ENCODE data around the gene NUDT19.
"Not testable (repeated sequence)": the region's sequence is repeated elsewhere in the genome, so short reads cannot be mapped to it uniquely, and the experiment has no call there.

Gene NUDT19

GRCh38 chr19:32653599-32653915 is 38.1 kb upstream of the NUDT19 start:
- ATAC-seq: no peak

GRCh38 chr19:32656379-32656778 is 35.2 kb upstream of the NUDT19 start:
- not testable (repeated sequence) for ATAC-seq

More at GRCh38 chr19:32653599-32653915, 38.1 kb upstream of the NUDT19 start:
- TF ChIP-seq ESRRG (CRISPR knock-in tag; IDR thresholded peaks at IDR 0.05): no peak
- no peak for TF ChIP-seq ZFP3 (CRISPR knock-in tag; IDR thresholded peaks at IDR 0.05)
- TF ChIP-seq POU6F1 (CRISPR knock-in tag; IDR thresholded peaks at IDR 0.05; ENCODE audit: borderline replicate concordance, low read depth): no peak
- TF ChIP-seq ZNF70 (CRISPR knock-in tag; IDR thresholded peaks at IDR 0.05): no peak
- no peak for TF ChIP-seq CSDC2 (CRISPR knock-in tag; IDR thresholded peaks at IDR 0.05)
- TF ChIP-seq PATZ1 (CRISPR knock-in tag; IDR thresholded peaks at IDR 0.05; ENCODE audit: borderline replicate concordance): no peak
- no peak for TF ChIP-seq ZFP30 (CRISPR knock-in tag; IDR thresholded peaks at IDR 0.05)
- no peak for TF ChIP-seq ZNF565 (CRISPR knock-in tag; conservative IDR thresholded peaks at IDR 0.05; ENCODE audit: low read depth)
- TF ChIP-seq RARB (CRISPR knock-in tag; IDR thresholded peaks at IDR 0.05): no peak
- no peak for TF ChIP-seq TCF4 (CRISPR knock-in tag; IDR thresholded peaks at IDR 0.05; ENCODE audit: borderline replicate concordance)
- no peak for TF ChIP-seq GLIS3 (CRISPR knock-in tag; IDR thresholded peaks at IDR 0.05)
- TF ChIP-seq PPARA (CRISPR knock-in tag; IDR thresholded peaks at IDR 0.05; ENCODE audit: borderline replicate concordance): no peak
- TF ChIP-seq TOX (CRISPR knock-in tag; IDR thresholded peaks at IDR 0.05; ENCODE audit: borderline replicate concordance): no peak
- TF ChIP-seq ZC3H10 (CRISPR knock-in tag; IDR thresholded peaks at IDR 0.05): no peak
- TF ChIP-seq SNAI2 (CRISPR knock-in tag; IDR thresholded peaks at IDR 0.05): no peak
- no peak for TF ChIP-seq ARNTL (CRISPR knock-in tag; IDR thresholded peaks at IDR 0.05; ENCODE audit: borderline replicate concordance, low read depth)
- no peak for TF ChIP-seq OSR1 (CRISPR knock-in tag; IDR thresholded peaks at IDR 0.05)
- no peak for TF ChIP-seq ZNF8 (CRISPR knock-in tag; IDR thresholded peaks at IDR 0.05)

- TF ChIP-seq BACH2 (CRISPR knock-in tag; IDR thresholded peaks at IDR 0.05; ENCODE audit: borderline replicate concordance) (no peak), ZFP30 (CRISPR knock-in tag; IDR thresholded peaks at IDR 0.05) (no peak), RARB (CRISPR knock-in tag; IDR thresholded peaks at IDR 0.05) (no peak), SNAI2 (CRISPR knock-in tag; IDR thresholded peaks at IDR 0.05) (no peak), PATZ1 (CRISPR knock-in tag; IDR thresholded peaks at IDR 0.05; ENCODE audit: borderline replicate concordance) (no peak), GLIS3 (CRISPR knock-in tag; IDR thresholded peaks at IDR 0.05) (no peak)
- ATAC-seq: no peak
These were observed 33.5 kb upstream of the NUDT19 start for GRCh38 chr19:32658075-32658474.

GRCh38 chr19:32658527-32658926 is 33.1 kb upstream of the NUDT19 start:
- TF ChIP-seq GLIS3 (CRISPR knock-in tag; IDR thresholded peaks at IDR 0.05) (no peak), PATZ1 (CRISPR knock-in tag; IDR thresholded peaks at IDR 0.05; ENCODE audit: borderline replicate concordance) (no peak), ZNF565 (CRISPR knock-in tag; conservative IDR thresholded peaks at IDR 0.05; ENCODE audit: low read depth) (no peak), ZC3H10 (CRISPR knock-in tag; IDR thresholded peaks at IDR 0.05) (no peak), ZNF70 (CRISPR knock-in tag; IDR thresholded peaks at IDR 0.05) (no peak), CSDC2 (CRISPR knock-in tag; IDR thresholded peaks at IDR 0.05) (no peak), TSHZ2 (CRISPR knock-in tag; IDR thresholded peaks at IDR 0.05) (no peak)
- no peak for ATAC-seq
